Stimulated activated CD8-positive, alpha-beta memory T cell treated with anti-CD3 and anti-CD28 coated beads, Interleukin-2, amount 100 ng/mL, for 48 hours (primary cell): ENCODE data around the gene ZBTB9.
A peak's percentile ranks its signal among the peaks of the same experiment; 100 is the strongest.

ENCODE experiments used
- DNase-seq, 2 donors: peaks; one replicate each; pipeline ENCODE4 v3.0.0-alpha.2; 2020; ENCODE audit warnings: low read depth in 2 of 2

Gene ZBTB9

DNA sequence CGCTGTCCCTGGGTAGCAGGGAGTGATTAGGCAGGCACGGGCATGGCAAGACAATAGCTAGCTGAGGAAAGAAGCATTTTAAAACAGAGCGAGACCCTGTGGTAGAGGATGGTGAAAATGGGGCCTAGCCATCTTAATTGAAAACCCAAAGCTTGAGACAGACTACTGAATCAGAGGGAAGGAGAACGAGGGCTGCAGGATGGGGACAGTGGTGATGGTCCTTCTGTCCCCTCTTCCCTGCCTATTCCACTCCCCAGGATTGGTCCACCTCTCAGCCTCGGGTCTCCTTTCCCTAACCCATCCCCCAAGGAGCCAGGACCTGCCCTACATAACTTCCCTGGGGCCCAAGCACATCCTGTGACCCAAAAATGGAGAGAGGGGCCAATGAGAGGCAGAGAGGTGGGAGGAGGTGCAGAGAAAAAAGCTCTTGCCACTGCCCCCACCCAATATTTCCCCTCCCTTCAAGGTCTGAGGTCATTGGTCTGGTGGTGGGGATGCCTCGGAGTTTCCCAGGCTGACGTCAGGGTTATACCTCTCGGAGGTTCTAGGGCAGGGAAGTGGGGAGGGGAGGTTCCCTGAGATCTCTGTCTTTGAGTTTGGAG lies 35.6 kb upstream of the ZBTB9 start:
- peak in 1 of 2 donors; percentile 43 for DNase-seq

DNA sequence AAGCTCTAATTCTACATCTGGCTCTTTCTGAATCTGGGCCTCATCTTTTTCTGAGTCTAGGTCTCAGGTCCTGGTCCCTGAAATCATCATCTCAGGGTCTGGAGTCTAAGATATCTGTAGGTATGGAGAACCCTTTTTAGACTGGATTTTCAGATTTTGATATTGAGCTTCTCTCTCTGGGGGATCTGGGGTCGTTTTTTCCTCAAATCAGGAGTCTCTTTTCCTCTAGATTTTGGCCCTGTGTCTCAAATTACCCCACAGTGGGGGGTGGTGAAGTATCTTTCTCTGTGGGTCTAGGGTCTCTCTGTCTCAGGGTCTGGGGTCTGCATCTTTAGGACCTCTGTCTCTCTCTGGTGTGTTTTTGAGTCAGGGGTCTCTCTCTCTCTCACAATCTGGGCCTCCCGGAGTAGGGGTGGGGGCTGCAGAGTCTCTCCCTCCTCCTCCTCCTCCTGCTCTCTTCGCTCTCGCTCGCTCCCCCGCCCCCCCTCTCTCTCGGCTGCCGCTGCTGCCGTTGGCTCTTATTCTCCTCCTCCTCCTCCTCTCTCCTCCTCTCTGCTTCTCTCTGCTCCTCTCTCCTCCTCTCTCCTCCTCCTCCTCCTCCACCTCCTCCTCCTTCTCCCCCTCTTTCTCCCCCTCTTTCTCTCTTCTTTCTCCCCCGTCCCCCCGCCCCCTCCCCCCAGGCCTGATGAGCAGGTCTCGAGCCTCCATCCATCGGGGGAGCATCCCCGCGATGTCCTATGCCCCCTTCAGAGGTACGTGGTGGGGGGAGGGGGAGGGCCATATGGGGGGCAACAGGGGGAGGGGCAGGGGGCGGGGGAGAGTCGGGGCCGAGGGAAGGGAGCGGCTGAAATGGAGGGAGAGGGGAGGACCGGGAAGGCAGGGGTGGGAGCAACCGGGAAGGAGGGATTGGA lies 34.5 kb upstream of the ZBTB9 start, which contains the start of gene SYNGAP1:
SYNGAP1 (plus strand) TSS at position 486 of the 911 bp plus-strand sequence; CDS start at position 686, 200 bp downstream.
- DNase-seq: no peak

GRCh38 chr6:33420491-33421343 lies 33.7 kb upstream of the ZBTB9 start:
- no peak for DNase-seq

DNA sequence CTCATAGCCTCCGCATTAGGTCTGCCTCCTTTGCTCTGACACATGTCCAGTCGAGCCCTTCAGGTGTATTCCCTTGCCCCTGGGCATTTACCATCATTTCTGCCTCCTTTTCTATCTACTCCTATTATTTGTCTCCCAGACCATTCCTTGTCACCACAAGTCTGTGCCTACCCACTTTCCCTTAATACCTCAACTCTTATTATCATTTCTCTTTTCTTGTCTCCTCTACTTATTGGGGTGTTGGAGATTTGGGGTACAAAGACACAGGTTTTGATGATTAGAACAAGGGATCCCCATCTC lies 33.1 kb upstream of the ZBTB9 start:
- no peak for DNase-seq

DNA sequence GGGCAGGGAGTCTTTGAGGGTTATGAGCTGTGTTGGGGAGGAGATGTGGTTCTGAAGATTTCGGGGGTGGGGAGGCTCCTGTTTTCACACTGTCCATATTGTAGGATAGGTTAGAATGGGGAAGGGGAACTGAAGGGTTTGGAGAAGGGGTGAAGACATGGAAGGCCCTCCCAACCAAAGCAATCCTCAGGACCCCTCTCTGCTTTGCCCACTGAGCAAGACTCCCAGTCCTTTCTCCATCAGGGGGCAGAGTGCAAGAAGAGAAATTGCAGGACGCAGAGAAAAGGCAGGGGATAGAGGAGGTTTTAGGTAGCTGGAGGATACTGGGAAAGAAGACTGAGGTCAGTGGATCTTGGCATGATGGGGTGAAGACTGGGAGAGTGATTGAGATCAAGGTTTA lies 30.6 kb upstream of the ZBTB9 start:
- no peak for DNase-seq

GRCh38 chr6:33424855-33425667 lies 29.3 kb upstream of the ZBTB9 start:
- DNase-seq: no peak

DNA sequence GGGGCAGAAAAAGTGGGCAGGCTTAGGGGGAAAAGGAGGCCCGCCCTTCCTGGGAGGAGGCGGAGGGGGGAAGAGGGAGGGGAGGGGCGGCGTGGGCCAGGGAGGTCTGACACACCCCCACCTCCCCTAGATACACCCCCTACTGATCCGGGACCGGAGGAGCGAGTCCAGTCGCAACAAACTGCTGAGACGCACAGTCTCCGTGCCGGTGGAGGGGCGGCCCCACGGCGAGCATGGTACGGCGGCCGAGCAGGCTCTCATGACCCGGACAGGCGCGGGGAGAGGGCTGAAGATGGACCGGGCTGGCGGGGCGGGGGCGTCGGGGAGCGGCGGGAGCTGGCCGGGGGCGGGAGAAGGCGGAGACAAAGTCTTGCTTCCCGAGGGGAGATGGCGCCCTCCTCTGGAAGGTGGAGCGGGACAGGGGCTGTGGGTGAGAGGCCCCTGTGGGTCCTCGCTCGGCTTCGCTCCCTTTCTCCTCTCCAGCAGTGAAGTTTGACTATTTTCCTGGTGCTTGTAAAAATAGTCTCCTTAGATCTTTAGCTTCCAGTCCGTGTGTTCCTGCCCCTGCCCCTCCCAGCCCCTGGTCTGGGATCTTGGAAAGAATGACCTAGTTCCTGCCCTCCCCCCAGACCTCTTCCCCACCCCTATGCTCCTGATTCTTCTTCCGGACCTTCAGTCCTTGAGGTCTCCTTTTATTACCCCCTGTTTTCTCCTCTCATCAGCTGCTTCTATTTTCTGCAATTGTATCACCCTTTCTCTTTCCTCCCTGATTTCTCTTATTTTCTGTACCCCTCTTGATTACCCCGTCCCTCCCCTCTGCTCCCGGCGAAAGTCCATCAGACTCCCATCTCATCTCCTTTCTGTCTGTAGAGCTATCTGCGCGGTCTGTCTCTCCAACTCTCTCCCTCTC lies 28.5 kb upstream of the ZBTB9 start:
- DNase-seq: peak; percentile 79 to 84

- no peak for DNase-seq
Measured at GRCh38 chr6:33426590-33427511, 27.5 kb upstream of the ZBTB9 start.

GRCh38 chr6:33427585-33428223 lies 26.7 kb upstream of the ZBTB9 start:
- DNase-seq: peak; percentile 41 to 55

DNA sequence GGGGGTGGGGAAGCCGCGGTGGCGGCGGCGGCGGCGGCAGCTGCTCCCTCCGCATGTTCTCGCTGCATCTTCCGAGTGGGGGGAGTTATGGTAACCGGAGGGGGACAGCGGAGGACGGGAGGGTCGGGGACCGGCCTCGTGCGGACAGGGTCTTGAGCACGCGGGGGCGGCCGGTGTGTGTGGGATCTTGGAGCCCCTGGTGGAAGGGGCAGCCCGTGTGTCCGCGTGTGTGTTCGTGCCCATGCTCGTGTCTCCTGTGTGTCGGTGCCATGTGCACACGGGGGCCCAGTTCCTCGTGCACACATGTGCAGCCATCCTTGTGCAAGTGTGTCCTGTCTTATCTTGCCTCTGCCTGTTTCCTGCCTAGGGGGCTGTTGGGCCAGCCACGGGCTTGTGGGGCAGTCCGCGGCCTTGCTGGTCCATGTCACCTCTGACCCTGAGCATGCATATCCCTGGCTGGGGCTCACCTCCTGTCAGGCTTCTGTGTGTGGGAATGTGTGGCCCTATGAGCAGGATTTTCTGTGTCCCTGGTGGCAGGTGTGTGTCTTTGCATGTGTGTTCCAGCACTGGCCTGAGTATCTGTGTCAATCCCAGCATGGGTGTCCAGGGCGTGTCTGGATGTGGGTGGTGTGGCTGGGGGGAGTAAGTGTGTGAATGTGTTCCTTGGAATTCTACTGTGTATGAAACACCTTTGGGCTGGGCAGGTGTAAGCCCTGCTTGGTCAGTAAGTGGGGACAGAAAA lies 26.0 kb upstream of the ZBTB9 start:
- DNase-seq: no peak

DNA sequence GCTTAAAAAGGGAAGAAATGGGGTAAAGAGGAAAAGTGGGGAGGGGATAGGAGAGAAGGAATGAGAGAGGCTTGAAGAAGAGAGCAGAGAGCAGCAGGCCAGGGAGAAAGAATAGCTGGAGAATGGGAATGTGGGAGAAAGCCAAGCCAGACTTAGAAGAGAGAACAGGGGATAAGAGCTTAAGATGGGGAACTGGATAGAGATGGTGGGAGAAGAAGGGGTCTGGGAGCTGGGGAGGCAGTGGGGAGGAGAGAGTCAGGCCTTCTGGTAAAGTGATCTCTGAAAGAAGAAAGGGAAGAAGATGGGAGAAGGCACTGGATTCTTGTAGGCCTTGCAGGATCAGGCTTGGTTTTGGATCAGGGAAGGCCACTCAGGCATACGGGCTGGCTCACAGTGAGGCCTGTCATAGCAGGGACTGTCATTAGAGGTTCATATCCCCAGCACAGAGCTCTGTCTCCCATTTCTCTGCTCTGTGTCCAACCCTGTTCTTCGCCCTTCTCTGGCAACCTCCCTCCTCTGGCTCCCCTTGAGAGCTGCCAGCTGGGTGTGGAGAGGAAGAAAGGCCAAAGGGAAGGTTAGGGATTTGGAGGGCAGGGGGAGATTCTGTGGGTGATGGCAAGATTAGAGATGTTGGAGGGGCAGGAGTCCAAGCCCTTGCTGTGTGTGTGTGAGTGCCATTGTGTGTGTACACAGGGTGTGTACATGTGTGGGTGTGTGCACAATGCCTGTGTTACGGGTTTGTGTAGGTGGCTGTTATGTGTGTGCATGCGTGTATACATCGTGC lies 25.2 kb upstream of the ZBTB9 start:
- no peak for DNase-seq

DNA sequence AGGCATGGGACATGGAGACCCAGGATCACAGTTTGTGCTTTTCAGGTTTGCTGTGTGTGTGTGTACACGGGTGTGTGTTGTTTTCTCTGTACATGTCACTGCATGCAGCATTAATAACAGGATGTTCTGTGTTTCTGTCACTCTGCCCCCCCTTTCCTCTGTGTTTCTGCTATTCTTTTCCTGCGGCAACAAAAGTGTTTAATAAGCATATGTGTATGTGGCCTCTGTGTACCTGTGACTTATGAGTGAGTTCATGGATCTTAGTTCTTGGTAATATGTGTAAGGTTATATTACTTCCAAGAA lies 24.7 kb upstream of the ZBTB9 start:
- DNase-seq: no peak

DNA sequence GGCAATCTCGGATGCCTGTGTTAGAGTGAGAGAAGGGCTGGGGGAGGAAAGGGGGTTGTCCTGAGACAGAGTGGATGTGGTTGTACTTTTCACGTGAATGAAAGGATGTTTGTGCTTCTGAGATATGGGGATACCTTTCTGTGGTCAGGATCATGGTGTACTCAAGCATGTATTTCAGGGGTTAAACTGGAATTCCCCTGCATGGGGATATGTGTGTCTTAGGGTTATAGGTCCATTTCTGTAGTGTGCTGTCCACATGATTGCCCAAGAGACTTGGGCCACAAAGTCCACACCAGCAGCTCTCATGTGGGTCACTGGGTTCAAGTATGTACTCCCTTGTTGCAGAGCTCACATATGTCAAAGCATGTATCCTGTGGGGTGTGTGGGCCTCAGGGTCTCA lies 24.0 kb upstream of the ZBTB9 start:
- DNase-seq: no peak

DNA sequence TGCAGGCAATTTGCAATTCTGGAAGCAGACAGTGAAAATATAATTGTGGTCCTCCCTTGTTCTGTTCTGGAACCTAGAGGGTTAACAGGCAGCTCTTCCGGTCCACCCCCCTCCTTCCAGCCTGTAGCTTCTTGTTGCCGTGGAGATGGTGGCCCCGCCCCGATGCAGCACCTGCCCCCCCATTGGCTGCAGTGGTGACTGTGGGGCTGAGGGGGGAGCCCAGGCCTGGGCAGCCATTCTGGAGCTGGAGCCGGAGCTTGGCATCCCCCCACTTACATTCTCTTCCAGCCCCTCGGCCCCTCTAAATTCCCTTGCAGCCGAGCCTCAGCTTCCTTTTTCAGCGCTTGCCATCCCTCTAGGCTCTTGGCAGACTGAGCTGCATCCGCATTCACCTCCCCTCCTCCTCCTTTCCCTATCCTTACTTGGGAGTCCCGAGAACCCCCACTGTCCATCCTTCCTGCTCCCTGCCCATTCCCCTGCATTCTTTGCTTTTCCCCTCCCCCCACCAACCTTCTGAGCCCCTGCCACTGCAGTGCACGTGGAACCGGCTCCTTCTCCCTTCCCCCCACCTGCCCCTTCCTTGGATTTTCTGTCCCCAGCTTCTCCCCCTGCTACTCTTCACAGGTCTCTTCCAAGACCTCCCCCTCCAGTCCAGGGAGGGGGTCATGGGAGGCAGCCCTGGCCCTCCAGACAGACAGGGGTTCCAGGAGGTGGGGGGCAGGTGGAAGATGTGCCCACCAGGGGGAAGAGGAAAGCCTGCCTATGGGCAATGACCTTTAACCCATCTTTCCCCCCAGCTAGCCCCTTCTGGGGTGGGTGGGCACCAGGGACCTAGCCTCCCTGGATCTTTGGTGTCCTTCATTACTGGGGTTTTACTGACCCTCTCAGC lies 23.1 kb upstream of the ZBTB9 start:
- DNase-seq: peak; percentile 72 to 78

- DNase-seq: no peak
Measured at GRCh38 chr6:33431880-33432541, 22.4 kb upstream of the ZBTB9 start.

GRCh38 chr6:33432546-33432945 lies 21.8 kb upstream of the ZBTB9 start:
- DNase-seq: no peak
